HG02798 (cell line): ENCODE results near the gene MARCHF6.
"Not testable (repeated sequence)": the region's sequence is repeated elsewhere in the genome, so short reads cannot be mapped to it uniquely, and the experiment has no call there.

Source experiments
- ATAC-seq: cut with Tn5 transposase; IDR thresholded peaks from one replicate; pipeline ENCODE4 v1.9.1; 2021; ENCODE audit warnings: mild to moderate bottlenecking; ENCODE audit not compliant: unreplicated experiment, poor library complexity

MARCHF6 gene

DNA sequence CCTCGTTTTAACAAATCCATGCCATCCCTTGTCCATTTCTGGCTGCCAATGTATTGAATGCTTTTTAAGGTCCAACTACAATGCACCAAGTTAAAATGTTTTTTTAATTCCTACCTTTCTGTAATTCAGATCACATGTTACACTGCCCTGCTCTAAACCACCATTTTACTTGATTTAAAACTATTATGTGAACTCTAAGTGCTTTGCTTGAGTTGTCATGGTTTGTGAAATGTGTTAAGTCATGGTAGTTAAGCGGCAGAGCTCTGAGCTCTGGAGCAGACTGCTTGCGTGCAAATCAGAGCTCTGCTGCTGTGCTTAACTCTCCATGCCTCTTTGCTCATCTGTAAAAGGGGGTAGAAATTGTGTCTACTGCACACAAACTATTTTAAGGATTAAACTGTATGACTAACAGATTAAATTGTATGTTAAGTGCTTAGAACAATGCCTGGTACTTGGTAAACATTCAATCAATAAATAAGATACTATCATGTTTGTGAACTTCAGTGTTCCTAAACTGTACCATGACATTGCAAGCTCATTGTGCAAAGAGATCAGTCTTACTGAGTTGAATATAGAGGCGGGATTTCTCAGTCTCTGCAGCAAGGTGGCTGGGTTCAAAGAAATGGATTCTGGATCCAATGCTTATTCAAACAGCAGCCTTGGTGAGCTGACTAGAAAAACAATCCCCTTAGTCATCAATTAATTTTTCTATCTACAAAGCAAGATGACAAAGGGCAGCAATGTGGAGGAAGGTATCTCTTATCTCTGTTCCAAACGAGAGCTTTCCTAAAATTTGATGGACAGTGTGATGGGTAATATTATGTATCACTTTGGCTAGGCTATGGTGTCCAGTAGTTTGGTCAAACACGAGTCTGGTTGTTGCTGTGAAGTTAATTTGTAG is 29.7 kb upstream of the MARCHF6 start:
- no peak for ATAC-seq

DNA sequence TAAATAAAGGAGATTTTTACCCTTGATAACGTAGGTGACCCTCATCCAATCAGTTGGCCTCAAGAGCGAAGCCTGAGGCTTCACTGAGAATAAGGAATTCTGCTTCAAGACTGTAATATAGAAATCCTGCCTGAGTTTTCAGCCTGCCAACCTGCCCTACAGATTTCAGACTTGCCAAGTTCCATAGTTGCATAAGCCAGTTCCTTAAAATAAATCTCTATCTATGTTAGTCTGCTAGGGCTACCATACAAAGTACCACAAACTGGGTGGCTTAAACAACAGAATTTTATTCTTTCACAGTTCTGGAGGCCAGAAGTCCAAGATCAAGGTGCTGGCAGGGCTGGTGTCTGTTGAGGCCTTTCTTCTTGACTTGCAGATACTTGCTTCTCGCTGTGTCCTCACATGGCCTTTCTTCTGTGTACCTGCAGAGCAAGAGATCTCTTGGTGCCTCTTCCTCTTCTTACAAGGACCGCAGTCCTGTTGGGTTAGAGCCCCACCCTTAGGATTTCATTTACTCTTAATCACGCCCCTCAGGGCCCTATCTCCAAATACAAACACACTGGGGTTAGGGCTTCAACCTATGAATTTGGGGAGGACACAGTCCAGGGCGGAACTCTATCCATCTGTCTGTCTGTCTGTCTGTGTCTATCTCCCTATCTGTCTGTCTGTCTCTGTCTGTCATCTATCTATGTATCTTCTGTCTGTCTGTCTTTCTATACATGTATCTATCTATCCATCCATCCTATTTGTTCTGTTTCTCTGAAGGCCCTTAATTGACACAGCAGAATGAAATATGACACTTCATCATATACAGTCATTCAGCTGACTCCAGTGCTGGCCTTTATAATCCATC is 28.8 kb upstream of the MARCHF6 start:
- no peak for ATAC-seq

DNA sequence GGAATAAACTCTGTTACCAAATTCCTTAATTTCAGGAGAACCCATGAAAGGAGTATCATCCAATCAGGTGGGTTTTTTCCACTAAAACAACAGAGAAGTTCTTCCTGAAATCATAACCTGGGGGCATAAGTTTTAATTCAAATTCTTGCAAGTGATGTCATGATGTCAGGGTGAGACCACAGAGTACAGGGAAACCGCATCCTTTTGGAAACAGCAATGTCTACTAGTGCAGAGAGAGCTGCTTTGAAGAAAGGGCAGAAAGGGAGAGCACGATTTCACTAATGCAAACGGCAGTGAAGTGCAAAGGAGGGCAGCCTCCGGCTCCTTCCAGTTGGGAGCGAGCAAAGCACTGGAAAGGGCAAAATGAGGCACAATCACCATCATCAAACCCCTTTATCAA is 25.2 kb upstream of the MARCHF6 start:
- ATAC-seq: no peak

DNA sequence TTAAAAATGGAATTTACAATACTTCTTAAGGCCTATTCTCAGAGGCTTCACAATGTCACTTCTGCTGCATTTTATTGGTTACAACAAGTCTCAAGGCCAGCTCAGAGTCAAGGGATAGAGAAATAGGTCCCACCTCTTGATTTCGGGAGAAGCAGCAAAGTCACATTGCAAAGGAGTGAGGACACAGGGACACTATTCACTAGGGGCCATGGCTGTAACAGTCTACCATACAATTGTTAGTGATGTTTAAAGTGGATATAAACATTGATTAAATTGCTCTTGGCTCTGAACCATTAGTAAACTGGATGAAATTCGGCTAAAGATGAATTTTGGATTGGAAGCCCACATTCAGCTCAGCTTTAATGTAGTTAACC is 24.1 kb upstream of the MARCHF6 start:
- no peak for ATAC-seq

DNA sequence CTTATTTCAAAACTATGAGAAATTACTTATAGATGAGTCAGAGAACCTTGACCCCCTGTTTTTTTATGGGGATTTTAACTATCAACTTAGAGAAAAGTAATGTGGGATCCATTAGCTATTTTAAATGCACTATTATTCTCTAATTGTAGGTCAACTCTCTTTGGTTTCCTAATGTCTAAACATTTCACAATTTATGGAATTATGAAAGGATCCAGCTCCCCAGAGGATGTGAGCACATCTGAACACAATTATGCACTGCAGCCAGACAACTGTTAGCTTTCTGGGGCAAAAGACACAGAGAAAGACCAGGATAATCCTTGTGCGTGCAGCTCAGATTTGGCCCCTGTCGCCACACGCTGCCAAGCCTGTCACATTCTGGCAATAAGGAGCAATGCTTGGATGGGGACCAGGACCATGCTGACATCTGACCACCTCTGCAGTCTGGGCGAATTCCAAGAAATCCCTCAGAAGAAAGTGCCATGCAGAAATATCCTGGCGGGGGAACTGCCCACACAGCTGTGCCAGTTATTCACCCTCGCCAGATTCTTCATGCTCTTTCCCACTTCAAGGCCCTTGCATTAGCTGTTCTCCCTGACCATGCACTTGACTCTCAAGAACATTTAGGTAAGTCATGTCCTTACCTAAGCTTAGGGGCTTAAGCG is 23.5 kb upstream of the MARCHF6 start:
- no peak for ATAC-seq

DNA sequence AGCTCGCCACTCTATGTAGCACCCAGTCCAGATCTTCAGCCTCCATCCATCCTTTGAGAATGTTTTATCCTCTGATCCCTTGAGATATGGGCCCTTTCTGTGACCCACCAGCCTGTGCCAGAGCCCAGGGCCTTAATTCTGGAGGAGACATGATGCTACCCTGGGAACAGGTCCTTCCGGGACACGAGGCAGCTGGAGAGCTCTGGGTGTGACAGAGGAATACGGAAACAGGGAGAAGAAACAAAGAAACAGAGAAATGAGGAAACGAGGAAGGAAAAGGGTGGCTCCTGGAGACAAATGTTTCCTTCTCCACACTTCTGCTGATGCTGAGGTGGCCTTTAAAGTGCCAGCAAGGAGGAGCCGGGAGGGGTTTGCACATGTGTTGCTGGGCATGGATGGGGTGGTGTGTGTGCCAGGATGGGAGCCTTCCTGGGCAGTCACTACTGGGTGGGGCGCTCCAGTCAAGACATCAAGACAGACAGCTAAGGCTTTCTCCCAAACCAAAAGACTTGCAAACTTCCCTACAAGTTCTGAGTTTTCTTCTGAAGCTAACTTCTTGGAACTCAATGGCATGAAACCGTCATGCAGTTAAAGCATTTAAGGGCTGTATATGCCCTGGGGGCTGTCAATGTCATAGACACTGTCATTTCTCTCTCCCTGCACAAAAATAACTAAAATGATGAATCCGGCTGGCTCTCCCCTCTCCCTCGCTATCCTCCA is 22.8 kb upstream of the MARCHF6 start:
- ATAC-seq: no peak

DNA sequence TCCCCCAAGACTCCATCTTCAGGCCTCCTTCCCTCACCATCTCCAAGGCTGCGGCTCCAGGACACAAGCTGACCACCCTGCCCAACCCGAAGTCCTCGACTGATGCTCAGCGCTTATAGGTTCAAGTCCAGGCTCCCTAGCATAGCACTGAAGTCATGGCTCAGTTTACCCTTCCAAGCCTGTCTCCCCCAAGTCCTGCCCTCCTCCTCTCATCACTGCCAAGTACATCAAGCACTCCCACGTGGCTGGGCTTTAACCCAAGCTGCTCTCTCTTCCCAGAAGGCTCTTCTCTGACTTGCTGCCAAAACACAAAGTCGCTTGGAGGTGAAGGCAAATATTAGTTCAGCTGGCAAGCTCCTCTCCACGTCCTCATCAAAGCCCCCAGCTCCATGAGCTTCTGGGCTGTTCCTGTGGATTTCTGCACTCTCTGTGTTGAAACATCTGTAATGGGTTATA is 22.1 kb upstream of the MARCHF6 start:
- no peak for ATAC-seq

DNA sequence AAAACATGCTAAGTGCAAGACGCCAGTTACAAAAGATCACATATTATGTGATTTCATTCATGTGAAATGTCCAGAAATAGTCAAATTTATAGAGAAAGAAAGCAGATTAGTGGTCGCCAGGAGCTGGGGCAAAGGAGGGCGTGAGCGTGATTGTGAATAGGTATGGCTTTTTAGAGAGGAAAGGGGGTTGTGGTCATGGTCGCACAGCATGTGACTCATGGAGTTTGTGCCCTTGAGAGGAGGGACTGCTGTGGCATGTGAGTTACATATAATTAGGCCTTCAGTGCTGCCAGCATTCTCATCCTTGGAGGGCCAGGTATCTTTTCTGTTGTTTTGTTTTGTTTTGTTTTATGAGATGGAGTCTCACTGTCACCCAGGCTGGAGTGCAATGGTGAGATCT is 21.2 kb upstream of the MARCHF6 start:
- ATAC-seq: no peak

DNA sequence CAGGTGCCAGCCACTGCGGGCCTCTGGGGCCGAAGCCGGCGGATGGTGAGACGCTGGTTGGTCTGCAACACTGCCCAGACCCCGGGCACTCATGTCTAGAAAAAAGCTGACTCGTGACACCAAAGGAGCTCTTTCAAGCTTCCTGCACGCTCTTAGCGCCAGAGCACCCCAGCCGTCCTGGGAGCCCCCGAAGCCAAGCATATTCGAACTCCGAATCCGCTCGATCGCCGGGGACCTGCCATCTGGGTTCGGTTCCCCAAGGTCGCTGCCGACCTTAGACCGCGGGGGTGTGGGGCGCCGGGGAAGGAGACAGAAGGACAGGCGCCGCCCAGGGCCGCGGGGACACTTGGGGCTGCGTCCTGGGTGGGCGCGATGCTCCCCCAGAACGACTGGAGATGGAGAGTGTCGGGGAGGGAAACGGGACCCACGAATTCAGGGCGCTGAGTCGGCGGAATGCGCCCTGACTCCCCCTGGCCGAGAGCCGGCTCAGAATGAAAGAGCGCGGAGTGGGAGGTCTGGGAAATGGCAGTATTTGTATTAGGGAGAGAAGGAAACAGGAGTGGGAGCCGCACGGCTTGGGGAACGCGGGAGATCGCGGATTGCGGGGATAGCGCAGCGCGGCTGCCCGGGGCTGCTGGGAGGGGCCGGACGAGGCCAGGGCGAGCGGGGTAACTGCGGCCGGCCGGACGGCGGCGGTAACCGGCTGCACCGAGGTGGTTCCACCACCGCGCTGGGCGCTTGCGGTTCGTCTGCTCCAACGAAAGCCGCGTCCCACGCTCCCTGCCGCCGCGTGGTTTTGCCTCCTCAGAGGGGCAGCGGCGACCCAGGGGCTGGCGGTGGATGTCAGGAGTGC is 20.1 kb upstream of the MARCHF6 start:
- ATAC-seq: peak; percentile 65

DNA sequence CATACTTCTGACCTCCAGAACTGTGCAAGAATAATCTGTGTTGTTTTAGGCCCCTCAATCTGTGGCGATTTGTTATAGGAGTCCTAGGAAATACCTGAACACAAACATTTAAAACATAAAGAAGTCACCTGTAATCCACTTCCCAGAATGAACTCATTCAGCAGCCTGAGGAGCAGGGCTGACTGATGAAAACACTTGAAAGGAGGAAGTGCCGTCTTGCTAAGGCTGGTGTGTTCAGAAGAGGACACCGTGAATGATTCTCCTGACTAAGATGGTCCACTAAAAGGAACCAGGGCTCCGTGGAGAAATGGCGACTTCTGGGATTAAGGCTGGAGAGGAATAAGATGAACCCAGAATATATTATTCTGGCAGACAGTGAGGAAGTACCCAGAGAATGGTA is 18.7 kb upstream of the MARCHF6 start:
- ATAC-seq: no peak

DNA sequence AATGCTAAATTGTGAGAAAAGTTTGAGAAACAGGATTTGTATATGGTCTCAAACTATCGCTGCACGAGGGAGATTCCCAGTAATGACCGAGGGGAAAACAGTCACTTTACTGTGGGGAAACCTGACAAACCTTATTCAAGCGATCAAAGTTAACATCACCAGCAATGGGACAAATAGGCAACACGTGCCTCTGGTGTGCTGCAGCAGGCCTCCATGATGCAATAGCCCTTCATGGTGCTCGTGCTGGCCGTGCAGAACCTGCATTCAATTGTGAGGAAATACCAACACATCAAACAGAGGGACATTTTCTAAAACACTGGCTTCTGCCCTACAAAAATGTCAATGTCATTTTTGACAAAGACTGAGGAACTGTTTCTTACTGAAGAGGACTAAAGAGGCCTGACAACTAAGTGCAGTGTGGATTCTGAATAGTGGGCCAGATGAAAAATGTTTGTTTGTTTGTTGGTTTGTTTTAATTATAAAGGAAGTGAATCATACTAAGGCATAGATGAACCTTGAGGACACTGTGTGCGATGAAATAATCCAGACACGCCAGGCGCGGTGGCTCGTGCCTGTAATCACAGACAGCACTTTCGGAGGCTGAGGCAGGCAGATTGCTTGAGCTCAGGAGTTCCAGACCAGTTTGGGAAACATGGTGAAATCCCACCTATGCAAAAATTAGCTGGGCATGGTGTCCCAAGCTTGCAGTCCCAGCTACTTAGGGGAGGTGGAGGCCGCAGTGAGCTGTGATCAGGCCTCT is 17.6 kb upstream of the MARCHF6 start:
- ATAC-seq: no peak

DNA sequence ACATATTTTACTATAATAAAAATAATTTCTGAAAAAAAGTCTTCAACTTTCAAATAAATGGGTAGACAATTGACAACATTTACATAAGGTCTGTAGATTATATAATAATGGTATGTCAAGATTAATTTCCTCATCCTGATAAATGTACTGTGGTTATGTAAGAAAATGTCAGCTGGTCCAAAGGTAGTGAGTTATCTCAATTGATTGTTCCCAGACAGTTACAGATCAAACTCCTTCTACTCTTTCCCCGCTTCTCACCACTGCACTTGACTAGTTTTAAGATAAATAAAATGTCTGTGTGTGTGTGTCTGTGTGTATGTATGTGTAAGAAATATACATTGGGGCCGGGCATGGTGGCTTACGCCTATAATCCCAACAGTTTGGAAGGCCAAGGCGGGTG is 16.4 kb upstream of the MARCHF6 start:
- ATAC-seq: no peak

DNA sequence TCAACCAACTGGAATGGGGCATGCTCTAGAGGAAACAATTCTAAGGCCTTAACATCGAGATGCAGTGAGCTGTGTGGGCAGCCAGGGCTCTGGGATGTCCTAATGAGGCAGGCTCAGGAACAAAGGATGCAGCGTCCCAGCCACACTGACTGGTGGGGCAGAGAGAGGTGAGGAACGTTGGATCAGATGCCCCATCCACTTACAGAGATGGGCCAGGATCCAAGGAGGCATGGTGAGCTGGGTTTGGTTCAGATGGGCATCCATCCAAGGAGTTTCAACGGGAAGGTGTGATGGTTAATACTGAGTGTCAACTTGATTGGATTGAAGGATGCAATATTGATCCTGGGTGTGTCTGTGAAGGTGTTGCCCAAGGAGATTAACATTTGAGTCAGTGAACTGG is 15.5 kb upstream of the MARCHF6 start:
- no peak for ATAC-seq

DNA sequence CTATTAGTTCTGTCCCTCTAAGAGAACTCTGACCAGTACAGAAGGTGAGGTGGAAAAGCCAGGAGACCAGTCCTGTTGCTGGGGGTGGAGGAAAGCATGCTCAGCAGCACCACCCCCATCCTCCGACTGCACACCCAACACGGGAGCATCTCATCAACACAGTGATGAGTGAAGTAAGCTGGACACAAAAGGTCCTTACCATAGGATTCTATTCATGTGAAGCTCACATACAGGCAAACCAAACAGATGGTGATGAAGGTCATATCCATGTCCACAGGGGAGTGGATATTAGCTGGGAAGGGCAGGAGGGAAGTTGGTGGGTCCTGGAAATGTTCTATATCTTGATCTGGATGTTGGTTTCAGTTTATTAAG is 14.8 kb upstream of the MARCHF6 start:
- ATAC-seq: no peak

DNA sequence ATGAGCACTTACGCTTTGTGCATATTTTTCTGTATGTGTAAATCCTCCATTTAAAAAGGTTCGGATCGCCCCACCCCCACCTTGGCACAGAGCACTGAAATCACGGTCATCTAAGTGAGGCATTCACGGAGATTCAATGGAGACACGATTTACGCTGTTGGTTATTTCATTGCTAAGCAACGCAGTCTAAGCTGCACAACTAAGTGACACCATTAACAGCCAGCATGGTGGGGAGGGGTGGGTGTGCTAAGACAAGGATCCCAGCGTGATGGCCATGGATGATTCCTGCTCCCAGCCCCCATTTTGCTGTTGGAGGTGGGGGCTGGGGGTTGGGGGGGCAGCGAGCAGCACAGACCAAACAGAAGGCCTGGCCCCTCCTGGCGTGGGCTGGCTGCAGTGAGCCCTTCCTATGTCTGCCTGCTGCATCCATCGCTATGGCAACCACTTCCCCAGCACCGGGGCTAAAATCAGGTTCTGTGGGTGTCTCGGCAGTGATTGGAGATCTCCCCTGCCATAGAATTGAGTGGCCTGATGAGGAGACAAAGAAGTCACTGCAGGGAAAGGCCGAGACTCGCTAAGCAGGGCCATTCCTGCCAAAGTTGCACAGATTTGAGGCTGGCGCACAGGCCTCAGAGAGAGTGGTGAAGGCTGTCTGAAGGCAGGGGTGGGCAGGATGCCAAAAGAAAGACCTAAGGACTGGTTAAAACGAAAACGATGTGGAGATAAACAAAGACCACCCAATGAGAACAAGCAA is 14.3 kb upstream of the MARCHF6 start:
- ATAC-seq: no peak

DNA sequence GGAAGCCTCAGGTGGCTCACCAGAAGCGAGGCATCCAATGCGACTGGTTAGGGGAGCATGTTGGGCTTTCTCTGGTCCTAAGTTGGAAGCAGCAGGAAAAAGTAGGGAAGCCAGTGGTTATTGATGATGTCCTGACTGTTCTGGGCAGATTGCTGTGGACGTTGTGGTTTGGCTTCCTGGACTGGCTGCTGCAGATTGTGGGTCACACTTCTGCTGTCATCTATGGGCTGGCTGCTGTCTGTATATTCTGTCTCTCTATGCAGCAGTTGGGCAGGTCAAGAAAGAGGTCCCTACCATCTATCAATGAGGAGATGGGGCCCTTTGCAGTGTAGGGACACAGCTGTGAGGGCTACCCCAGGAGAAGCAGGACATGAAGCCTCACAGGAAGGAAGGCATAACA is 13.5 kb upstream of the MARCHF6 start:
- ATAC-seq: no peak

DNA sequence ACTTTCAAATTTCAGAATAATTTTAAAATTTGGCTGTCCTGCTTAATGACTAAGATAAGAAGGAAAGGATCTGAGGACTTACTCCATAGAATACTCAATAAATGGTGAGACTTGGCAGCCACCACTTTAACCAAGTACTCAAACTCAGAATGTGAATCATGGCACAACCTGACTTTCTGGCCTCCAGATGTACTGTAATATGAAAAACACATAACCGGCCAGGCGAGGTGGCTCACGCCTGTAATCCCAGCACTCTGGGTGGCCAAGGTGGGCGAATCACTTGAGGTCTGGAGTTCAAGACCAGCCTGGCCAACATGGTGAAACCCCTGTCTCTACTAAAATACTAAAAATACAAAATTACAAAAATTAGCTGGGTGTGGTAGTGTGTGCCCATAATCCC is 10.0 kb upstream of the MARCHF6 start:
- ATAC-seq: no peak

DNA sequence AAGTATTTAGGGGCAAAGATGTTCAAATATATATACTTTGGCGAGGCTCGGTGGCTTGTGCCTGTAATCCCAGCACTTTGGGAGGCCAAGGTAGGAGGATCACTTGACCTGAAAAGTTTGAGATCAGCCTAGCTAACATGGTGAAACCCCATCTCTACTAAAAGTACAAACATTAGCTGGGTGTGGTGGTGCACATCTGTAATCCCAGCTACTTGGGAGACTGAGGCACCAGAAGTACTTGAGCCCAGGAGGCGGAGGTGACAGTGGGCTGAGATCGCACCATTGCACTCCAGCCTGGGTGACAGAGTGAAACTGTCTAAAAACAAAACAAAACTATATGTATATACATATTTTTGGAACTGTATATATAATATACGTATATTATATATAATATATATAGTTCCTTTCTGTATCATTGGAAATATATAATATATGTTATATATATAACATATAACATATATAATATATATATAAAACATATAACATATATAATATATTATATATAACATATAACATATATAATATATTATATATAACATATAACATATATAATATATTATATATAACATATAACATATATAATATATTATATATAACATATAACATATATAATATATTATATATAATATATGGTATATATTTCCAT is 8.9 kb upstream of the MARCHF6 start:
- not testable (repeated sequence) for ATAC-seq
